ENCODE data around the gene ADAMTS18.

- TF ChIP-seq CTCF (conservative IDR thresholded peaks at IDR 0.05; ENCODE audit: low read depth, low read length) (no peak), EZH2 (IDR thresholded peaks at IDR 0.05; ENCODE audit: borderline replicate concordance, low read depth, low read length, poor library complexity, severe bottlenecking) (no peak)
Measured at GRCh38 chr16:77416939-77417480, 17.8 kb downstream of the ADAMTS18 start.

Measured in A673 (cell line).